IMR-90 (cell line): ENCODE data around the gene CREG1. TPM values are rescaled to one million over a fixed set of nuclear protein-coding genes. Genes with fewer than 3 reads are reported as not detected.
"Not testable (repeated sequence)": the region's sequence is repeated elsewhere in the genome, so short reads cannot be mapped to it uniquely, and the experiment has no call there.

Experiments
- ATAC-seq: fragments of 200-7000 bp; cut with Tn5 transposase; 2 replicates; pipeline ENCODE4 v1.9.1; 2020; ENCODE audit warnings: low read depth, mild to moderate bottlenecking, moderate library complexity
- BruUV-seq: library from RNA; stranded (reverse); fragments of 400-500 nt; replicated peaks from 2 replicates; lab custom pipeline; 2021; lab: Mats Ljungman, UMichigan
- CTCF ChIA-PET: fragments of 300-600 bp; formaldehyde crosslinking; extraction: SDS; loops from one replicate; lab custom pipeline; 2021; ENCODE audit warnings: antibody characterized with exemption; lab: Yijun Ruan, JAX
- POLR2A ChIA-PET: fragments of 300-600 bp; sonication (Branson Sonifier 250); formaldehyde crosslinking; loops from one replicate; lab custom pipeline; 2022; ENCODE audit warnings: antibody characterized with exemption; ENCODE audit not compliant: unreplicated experiment; lab: Charles Lee
- DNase-seq: peaks from one replicate; pipeline ENCODE4 v3.0.0; 2013
- H2AFZ ChIP-seq: replicated peaks from 2 replicates; pipeline ENCODE3; 2013; ENCODE audit warnings: low read length, mild to moderate bottlenecking; ENCODE audit not compliant: poor library complexity
- H2AK5ac ChIP-seq: 2 replicates; pipeline ENCODE4 v1.6.1; 2013; ENCODE audit warnings: low read depth, low read length, inconsistent platforms
- H2AK9ac ChIP-seq: replicated peaks from 2 replicates; pipeline ENCODE3; 2013; ENCODE audit warnings: mild to moderate bottlenecking, low read depth, low read length, moderate library complexity; ENCODE audit not compliant: poor library complexity
- H2BK120ac ChIP-seq: 2 replicates; pipeline ENCODE4 v1.6.1; 2013; ENCODE audit warnings: low read depth, low read length, inconsistent platforms
- H2BK15ac ChIP-seq: 3 replicates; pipeline ENCODE4 v1.6.1; 2013; ENCODE audit warnings: low read depth, low read length, inconsistent platforms
- H2BK20ac ChIP-seq: 2 replicates; pipeline ENCODE4 v1.6.1; 2013; ENCODE audit warnings: low read depth, mild to moderate bottlenecking, inconsistent platforms, low read length, moderate library complexity
- H2BK5ac ChIP-seq: 2 replicates; pipeline ENCODE4 v1.6.1; 2013; ENCODE audit warnings: mild to moderate bottlenecking, low read depth, low read length, inconsistent platforms; ENCODE audit not compliant: poor library complexity, severe bottlenecking
- H3K14ac ChIP-seq: replicated peaks from 2 replicates; pipeline ENCODE4 v1.6.1; 2013; ENCODE audit warnings: low read depth, low read length, inconsistent platforms
- H3K18ac ChIP-seq: 2 replicates; pipeline ENCODE4 v1.6.1; 2013; ENCODE audit warnings: low read depth, low read length, control low read depth
- H3K23ac ChIP-seq: 2 replicates; pipeline ENCODE4 v1.6.1; 2013; ENCODE audit warnings: low read depth, low read length, inconsistent platforms
- H3K27ac ChIP-seq: 2 replicates; pipeline ENCODE4 v1.5.1; 2013; ENCODE audit warnings: mild to moderate bottlenecking, control low read depth, low read length; ENCODE audit not compliant: insufficient read depth
- H3K27me3 ChIP-seq: 2 replicates; pipeline ENCODE4 v1.6.1; 2013; ENCODE audit warnings: low read length; ENCODE audit not compliant: control insufficient read depth, insufficient read depth
- H3K36me3 ChIP-seq: 2 replicates; pipeline ENCODE4 v1.6.1; 2013; ENCODE audit warnings: low read length, mixed read lengths; ENCODE audit not compliant: control insufficient read depth, insufficient read depth
- H3K4ac ChIP-seq: 2 replicates; pipeline ENCODE4 v1.6.1; 2013; ENCODE audit warnings: low read depth, low read length, inconsistent platforms
- H3K4me1 ChIP-seq: 2 replicates; pipeline ENCODE4 v1.6.1; 2013; ENCODE audit warnings: low read length, mixed read lengths; ENCODE audit not compliant: control insufficient read depth, insufficient read depth
- H3K4me2 ChIP-seq: 2 replicates; pipeline ENCODE4 v1.6.1; 2013; ENCODE audit warnings: low read depth, mild to moderate bottlenecking, control low read depth, low read length, moderate library complexity
- H3K4me3 ChIP-seq: 2 replicates; pipeline ENCODE4 v1.5.1; 2013; ENCODE audit warnings: low read depth, mild to moderate bottlenecking, control low read depth, low read length, moderate library complexity; ENCODE audit not compliant: insufficient read depth
- H3K56ac ChIP-seq: 2 replicates; pipeline ENCODE4 v1.6.1; 2013; ENCODE audit warnings: low read length, inconsistent platforms; ENCODE audit not compliant: insufficient read depth; ENCODE audit errors: extremely low read depth
- H3K79me1 ChIP-seq, 2 experiments: 2 replicates each; pipeline ENCODE4 v1.6.1; 2013; ENCODE audit warnings: low read length in 2 of 2, inconsistent platforms in 1 of 2, low read depth in 1 of 2
- H3K9ac ChIP-seq: 2 replicates; pipeline ENCODE4 v1.6.1; 2013; ENCODE audit warnings: low read depth, low read length, control low read depth
- H3K9me1 ChIP-seq: 2 replicates; pipeline ENCODE4 v1.6.1; 2013; ENCODE audit warnings: low read length, inconsistent platforms; ENCODE audit not compliant: insufficient read depth
- H3K9me3 ChIP-seq: 2 replicates; pipeline ENCODE4 v1.6.1; 2013; ENCODE audit warnings: low read length; ENCODE audit not compliant: control insufficient read depth, insufficient read depth
- H4K20me1 ChIP-seq: 2 replicates; pipeline ENCODE4 v1.6.1; 2013; ENCODE audit warnings: low read length, inconsistent platforms; ENCODE audit not compliant: insufficient read depth
- H4K5ac ChIP-seq: 2 replicates; pipeline ENCODE4 v1.6.1; 2013; ENCODE audit warnings: mild to moderate bottlenecking, low read depth, low read length, control low read depth
- H4K8ac ChIP-seq, 2 experiments: 2 replicates each; pipeline ENCODE4 v1.6.1; 2013; ENCODE audit warnings: low read depth in 2 of 2, low read length in 2 of 2, control low read depth in 1 of 2, inconsistent platforms in 1 of 2
- H4K91ac ChIP-seq: 2 replicates; pipeline ENCODE4 v1.6.1; 2013; ENCODE audit warnings: low read depth, low read length, inconsistent platforms; ENCODE audit not compliant: insufficient read depth
- WGBS, 2 experiments: methylation state at CpG; one replicate each; pipeline versions ENCODE4 v1.1.5 to v1.1.7; 2013; ENCODE audit warnings: missing lambda C conversion rate in 2 of 2; ENCODE audit not compliant: insufficient read length in 1 of 2; ENCODE audit errors: extremely low coverage in 2 of 2; 5-methylcytosine and 5-hydroxymethylcytosine counted together
- dilution Hi-C: fragments of 300-500 bp; cut with HindIII; formaldehyde crosslinking; loops from one replicate; pipeline ENCODE4 v1.14.3; 2018; ENCODE audit warnings: low sequenced_read_pairs; ENCODE audit not compliant: unreplicated experiment
- in situ Hi-C: fragments of 300-500 bp; cut with MboI; formaldehyde crosslinking; loops from 3 replicates; pipeline ENCODE4 v1.14.3; 2019; ENCODE audit warnings: low sequenced_read_pairs, inconsistent platforms, mixed read lengths
- intact Hi-C: fragments of 100-400 bp; cut with micrococcal nuclease; formaldehyde crosslinking; loops from 2 replicates; pipeline ENCODE4 v1.10.0; 2022
- polyA plus RNA-seq, 3 experiments: library from polyadenylated mRNA; depleted of rRNA; stranded (reverse); fragments of >200 nt; gene quantifications; 2 replicates each; pipeline ENCODE4 v1.2.3, GENCODE V29; 2012; ENCODE audit warnings: low replicate concordance in 1 of 3
- total RNA-seq: library from RNA; depleted of rRNA; stranded (reverse); fragments of >200 nt; gene quantifications from 2 replicates; pipeline ENCODE4 v1.2.3, GENCODE V29; 2012

The CREG1 gene
- total and polyA plus RNA-seq, 2 of the 4 experiments (the other 2 are of a cell fraction), result 2.9 to 6.4 TPM

DNA sequence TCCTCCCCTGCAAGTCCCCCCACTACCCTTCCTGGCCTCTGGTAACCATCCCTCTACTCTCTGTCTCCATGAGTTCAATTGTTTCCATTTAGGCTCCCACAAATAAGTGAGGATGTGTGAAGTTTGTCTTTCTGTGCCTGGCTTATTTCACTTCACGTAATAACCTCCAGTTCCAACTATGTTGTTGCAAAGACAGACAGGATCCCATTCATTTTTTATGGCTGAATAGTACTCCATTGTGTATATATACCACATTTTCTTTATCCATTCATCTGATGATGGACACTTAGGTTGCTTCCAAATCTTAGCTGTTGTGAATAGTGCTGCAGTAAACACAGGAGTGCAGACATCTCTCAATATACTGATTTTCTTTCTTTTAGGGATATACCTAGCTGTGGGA lies 1.5 kb upstream of the CREG1 start:
- H4K5ac ChIP-seq, H2AK5ac ChIP-seq, DNase-seq, H2BK5ac ChIP-seq, H3K4me2 ChIP-seq, H2AK9ac ChIP-seq, H3K18ac ChIP-seq, ATAC-seq, H3K56ac ChIP-seq, H2BK15ac ChIP-seq, BruUV-seq, in situ Hi-C loops, H4K91ac ChIP-seq, H3K4me3 ChIP-seq, H3K14ac ChIP-seq, H4K8ac ChIP-seq, H2AFZ ChIP-seq, H3K27me3 ChIP-seq, H3K4me1 ChIP-seq, H3K4ac ChIP-seq, H3K79me1 ChIP-seq, POLR2A ChIA-PET, H3K9ac ChIP-seq, H3K9me1 ChIP-seq, H2BK20ac ChIP-seq, intact Hi-C loops, H2BK120ac ChIP-seq, H3K9me3 ChIP-seq, H3K27ac ChIP-seq, H4K20me1 ChIP-seq, H3K36me3 ChIP-seq, H3K23ac ChIP-seq, dilution Hi-C loops: not testable (repeated sequence)
- WGBS, 2 experiments, result no CpG with 5 or more reads among the region's 1 CpG
- CTCF ChIA-PET, result interaction anchor here (0.5 to 2.4 kb wide), 4 partner anchors 10 to 418 kb away, joined by 3 to 7 read pairs (median 4); no protein-coding TSS in a partner anchor
